ENCODE results near the gene TCF25. TPM values are rescaled to one million over a fixed set of nuclear protein-coding genes. Genes with fewer than 3 reads are reported as not detected.
"Not testable (repeated sequence)": the region's sequence is repeated elsewhere in the genome, so short reads cannot be mapped to it uniquely, and the experiment has no call there.

Gene TCF25
- total RNA-seq, 1 experiment from 2014 or later = 345 TPM

GRCh38 chr16:89934611-89935553, 61.5 kb downstream of the TCF25 start:
- ATAC-seq = no peak
- Histone ChIP-seq H3K36me3 (ENCODE audit: control insufficient read depth in 1 of 2, insufficient read depth in 2 of 2, low read length in 2 of 2) (peaks cover 41 to 48% of the 10 kb centered on the region in 2 experiments), H3K9me2 (ENCODE audit: insufficient read depth) (no peaks in the 10 kb centered on the region), H3K27me3 (ENCODE audit: insufficient read depth, low read length) (no peaks in the 10 kb centered on the region), H3K79me2 (ENCODE audit: insufficient read depth, low read length) (peaks cover 17% of the 10 kb centered on the region; the same call in 1 of the 2 replicates), H2AFZ (ENCODE audit: low read depth, low read length, poor library complexity, severe bottlenecking) (no peak overlapping the region), H3K4me1 (ENCODE audit: control insufficient read depth in 1 of 2, insufficient read depth in 2 of 2, low read length in 2 of 2) (peaks cover 0 to 7% of the 10 kb centered on the region in 2 experiments; a peak in 1 of 4 replicates), H4K20me1 (ENCODE audit: insufficient read depth) (no peaks in the 10 kb centered on the region), H3K4me2 (ENCODE audit: low read length) (no peak overlapping the region), H3K9me3 (ENCODE audit: control insufficient read depth in 1 of 2, insufficient read depth in 1 of 2, low read depth in 1 of 2, low read length in 2 of 2) (peaks cover 0 to 5% of the 10 kb centered on the region in 2 experiments; a peak in 1 of 4 replicates), H3K9ac (ENCODE audit: low read length) (no peak overlapping the region), H3K4me3 (replicated peaks in 1 of 2; ENCODE audit: low read depth in 1 of 2, low read length in 2 of 2) (no peak overlapping the region), H3K27ac (ENCODE audit: low read depth, low read length) (no peak overlapping the region)
- ChIA-PET POLR2A (interaction anchor here (4.4 kb wide), 1 partner anchor 12 kb away, joined by 20 read pairs; the partner anchor contains the start of gene TUBB3), RAD21 (ENCODE audit: low non-redundant PET in 1 of 2, low total read pairs in 2 of 2, uncharacterized antibody in 2 of 2, unreplicated experiment in 2 of 2) (no interaction called here), CTCF (no interaction called here)
- no TSS peak for BruUV-seq (replicated peaks)
- TF ChIP-seq REST (IDR thresholded peaks at IDR 0.05; ENCODE audit: low read depth) = no peak
- TF ChIP-seq SP1 (IDR thresholded peaks at IDR 0.05; ENCODE audit: low read depth) = no peak
- no peak for TF ChIP-seq YY1 (IDR thresholded peaks at IDR 0.05; ENCODE audit: extremely low read depth, insufficient replicate concordance, low read depth, low read length)
- TF ChIP-seq CBX3 (IDR thresholded peaks at IDR 0.05; ENCODE audit: low read depth) = no peak
- TF ChIP-seq JUND (IDR thresholded peaks at IDR 0.05) = no peak
- no peak for TF ChIP-seq ZBTB33 (IDR thresholded peaks at IDR 0.05; ENCODE audit: extremely low read depth, insufficient replicate concordance, low read length)
- TF ChIP-seq ATF3 (IDR thresholded peaks at IDR 0.05) = no peak
- no peak for TF ChIP-seq SRF (IDR thresholded peaks at IDR 0.05; ENCODE audit: low read depth)
- DNase-seq (ENCODE audit: low read depth, low spot score) = no peak
- intact Hi-C loops (cut with micrococcal nuclease) = no loop called here

- H3K4me2 ChIP-seq (ENCODE audit: low read length); H3K27me3 ChIP-seq (ENCODE audit: insufficient read depth, low read length); ATAC-seq; H3K9me3 ChIP-seq (ENCODE audit: control insufficient read depth in 1 of 2, insufficient read depth in 1 of 2, low read depth in 1 of 2, low read length in 2 of 2); H2AFZ ChIP-seq (ENCODE audit: low read depth, low read length, poor library complexity, severe bottlenecking); H3K4me1 ChIP-seq (ENCODE audit: control insufficient read depth in 1 of 2, insufficient read depth in 2 of 2, low read length in 2 of 2); CTCF ChIA-PET; DNase-seq (ENCODE audit: low read depth, low spot score); RAD21 ChIA-PET (ENCODE audit: low non-redundant PET in 1 of 2, low total read pairs in 2 of 2, uncharacterized antibody in 2 of 2, unreplicated experiment in 2 of 2); H4K20me1 ChIP-seq (ENCODE audit: insufficient read depth); H3K9ac ChIP-seq (ENCODE audit: low read length); H3K27ac ChIP-seq (ENCODE audit: low read depth, low read length); H3K9me2 ChIP-seq (ENCODE audit: insufficient read depth); intact Hi-C loops (cut with micrococcal nuclease); H3K4me3 ChIP-seq (replicated peaks in 1 of 2; ENCODE audit: low read depth in 1 of 2, low read length in 2 of 2): not testable (repeated sequence)
- TSS peak; percentile 21 for BruUV-seq (replicated peaks)
- Histone ChIP-seq H3K79me2 (ENCODE audit: insufficient read depth, low read length) (peaks cover 14% of the 10 kb centered on the region; the same call in 1 of the 2 replicates), H3K36me3 (ENCODE audit: control insufficient read depth in 1 of 2, insufficient read depth in 2 of 2, low read length in 2 of 2) (peaks cover 41 to 46% of the 10 kb centered on the region in 2 experiments)
- POLR2A ChIA-PET = interaction anchor here (4.4 kb wide), 1 partner anchor 13 kb away, joined by 20 read pairs; the partner anchor contains the start of gene TUBB3
Measured at GRCh38 chr16:89935620-89936019, 62.2 kb downstream of the TCF25 start.

All from HCT116 (cell line).